ENCODE measurements around the gene COL5A1.

DNA sequence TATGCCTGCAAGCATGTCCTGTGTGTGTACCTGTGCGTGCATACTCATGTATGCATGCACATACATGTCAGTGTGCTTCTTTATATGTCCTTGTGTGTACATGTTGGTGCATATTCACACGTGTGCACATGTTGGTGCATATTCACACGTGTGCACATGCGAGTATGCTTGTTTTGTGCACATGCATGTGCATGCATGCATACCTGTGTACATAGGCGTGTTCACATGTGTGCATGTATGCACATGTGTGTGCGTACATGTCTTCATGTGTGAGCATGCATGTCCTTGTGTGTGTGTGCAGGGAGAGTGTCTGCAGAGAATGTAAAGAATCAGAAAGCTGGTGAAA, 166.8 kb downstream of the COL5A1 start:
- TF ChIP-seq, protein P1, sequence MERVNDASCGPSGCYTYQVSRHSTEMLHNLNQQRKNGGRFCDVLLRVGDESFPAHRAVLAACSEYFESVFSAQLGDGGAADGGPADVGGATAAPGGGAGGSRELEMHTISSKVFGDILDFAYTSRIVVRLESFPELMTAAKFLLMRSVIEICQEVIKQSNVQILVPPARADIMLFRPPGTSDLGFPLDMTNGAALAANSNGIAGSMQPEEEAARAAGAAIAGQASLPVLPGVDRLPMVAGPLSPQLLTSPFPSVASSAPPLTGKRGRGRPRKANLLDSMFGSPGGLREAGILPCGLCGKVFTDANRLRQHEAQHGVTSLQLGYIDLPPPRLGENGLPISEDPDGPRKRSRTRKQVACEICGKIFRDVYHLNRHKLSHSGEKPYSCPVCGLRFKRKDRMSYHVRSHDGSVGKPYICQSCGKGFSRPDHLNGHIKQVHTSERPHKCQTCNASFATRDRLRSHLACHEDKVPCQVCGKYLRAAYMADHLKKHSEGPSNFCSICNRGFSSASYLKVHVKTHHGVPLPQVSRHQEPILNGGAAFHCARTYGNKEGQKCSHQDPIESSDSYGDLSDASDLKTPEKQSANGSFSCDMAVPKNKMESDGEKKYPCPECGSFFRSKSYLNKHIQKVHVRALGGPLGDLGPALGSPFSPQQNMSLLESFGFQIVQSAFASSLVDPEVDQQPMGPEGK (CRISPR knock-in tag; IDR thresholded peaks at IDR 0.05; ENCODE audit: borderline replicate concordance), result no peak
- TF ChIP-seq ESRRG (CRISPR knock-in tag; IDR thresholded peaks at IDR 0.05) (no peak), ISL1 (CRISPR knock-in tag; IDR thresholded peaks at IDR 0.05) (no peak), PPARA (CRISPR knock-in tag; IDR thresholded peaks at IDR 0.05; ENCODE audit: borderline replicate concordance) (no peak), ZC3H10 (CRISPR knock-in tag; IDR thresholded peaks at IDR 0.05) (no peak), ZFP3 (CRISPR knock-in tag; IDR thresholded peaks at IDR 0.05) (no peak)
- TF ChIP-seq, protein P2, sequence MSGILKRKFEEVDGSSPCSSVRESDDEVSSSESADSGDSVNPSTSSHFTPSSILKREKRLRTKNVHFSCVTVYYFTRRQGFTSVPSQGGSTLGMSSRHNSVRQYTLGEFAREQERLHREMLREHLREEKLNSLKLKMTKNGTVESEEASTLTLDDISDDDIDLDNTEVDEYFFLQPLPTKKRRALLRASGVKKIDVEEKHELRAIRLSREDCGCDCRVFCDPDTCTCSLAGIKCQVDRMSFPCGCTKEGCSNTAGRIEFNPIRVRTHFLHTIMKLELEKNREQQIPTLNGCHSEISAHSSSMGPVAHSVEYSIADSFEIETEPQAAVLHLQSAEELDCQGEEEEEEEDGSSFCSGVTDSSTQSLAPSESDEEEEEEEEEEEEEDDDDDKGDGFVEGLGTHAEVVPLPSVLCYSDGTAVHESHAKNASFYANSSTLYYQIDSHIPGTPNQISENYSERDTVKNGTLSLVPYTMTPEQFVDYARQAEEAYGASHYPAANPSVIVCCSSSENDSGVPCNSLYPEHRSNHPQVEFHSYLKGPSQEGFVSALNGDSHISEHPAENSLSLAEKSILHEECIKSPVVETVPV (CRISPR knock-in tag; IDR thresholded peaks at IDR 0.05), result no peak
- TF ChIP-seq, protein P3, sequence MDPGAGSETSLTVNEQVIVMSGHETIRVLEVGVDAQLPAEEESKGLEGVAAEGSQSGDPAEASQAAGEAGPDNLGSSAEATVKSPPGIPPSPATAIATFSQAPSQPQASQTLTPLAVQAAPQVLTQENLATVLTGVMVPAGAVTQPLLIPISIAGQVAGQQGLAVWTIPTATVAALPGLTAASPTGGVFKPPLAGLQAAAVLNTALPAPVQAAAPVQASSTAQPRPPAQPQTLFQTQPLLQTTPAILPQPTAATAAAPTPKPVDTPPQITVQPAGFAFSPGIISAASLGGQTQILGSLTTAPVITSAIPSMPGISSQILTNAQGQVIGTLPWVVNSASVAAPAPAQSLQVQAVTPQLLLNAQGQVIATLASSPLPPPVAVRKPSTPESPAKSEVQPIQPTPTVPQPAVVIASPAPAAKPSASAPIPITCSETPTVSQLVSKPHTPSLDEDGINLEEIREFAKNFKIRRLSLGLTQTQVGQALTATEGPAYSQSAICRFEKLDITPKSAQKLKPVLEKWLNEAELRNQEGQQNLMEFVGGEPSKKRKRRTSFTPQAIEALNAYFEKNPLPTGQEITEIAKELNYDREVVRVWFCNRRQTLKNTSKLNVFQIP (CRISPR knock-in tag; IDR thresholded peaks at IDR 0.05; ENCODE audit: borderline replicate concordance, low read depth), result no peak
- TF ChIP-seq, protein P4, sequence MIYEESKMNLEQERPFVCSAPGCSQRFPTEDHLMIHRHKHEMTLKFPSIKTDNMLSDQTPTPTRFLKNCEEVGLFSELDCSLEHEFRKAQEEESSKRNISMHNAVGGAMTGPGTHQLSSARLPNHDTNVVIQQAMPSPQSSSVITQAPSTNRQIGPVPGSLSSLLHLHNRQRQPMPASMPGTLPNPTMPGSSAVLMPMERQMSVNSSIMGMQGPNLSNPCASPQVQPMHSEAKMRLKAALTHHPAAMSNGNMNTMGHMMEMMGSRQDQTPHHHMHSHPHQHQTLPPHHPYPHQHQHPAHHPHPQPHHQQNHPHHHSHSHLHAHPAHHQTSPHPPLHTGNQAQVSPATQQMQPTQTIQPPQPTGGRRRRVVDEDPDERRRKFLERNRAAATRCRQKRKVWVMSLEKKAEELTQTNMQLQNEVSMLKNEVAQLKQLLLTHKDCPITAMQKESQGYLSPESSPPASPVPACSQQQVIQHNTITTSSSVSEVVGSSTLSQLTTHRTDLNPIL (CRISPR knock-in tag; IDR thresholded peaks at IDR 0.05; ENCODE audit: low read depth), result no peak

Measured in SK-N-SH treated with all-trans-retinoic acid at 6 μM for 48 hours (cell line).